ENCODE measurements around the gene NEB. TPM values are rescaled to one million over a fixed set of nuclear protein-coding genes. Genes with fewer than 3 reads are reported as not detected.

Gene NEB
- total RNA-seq, 2 experiments from 2014 or later, result 0.40 to 0.48 TPM

DNA sequence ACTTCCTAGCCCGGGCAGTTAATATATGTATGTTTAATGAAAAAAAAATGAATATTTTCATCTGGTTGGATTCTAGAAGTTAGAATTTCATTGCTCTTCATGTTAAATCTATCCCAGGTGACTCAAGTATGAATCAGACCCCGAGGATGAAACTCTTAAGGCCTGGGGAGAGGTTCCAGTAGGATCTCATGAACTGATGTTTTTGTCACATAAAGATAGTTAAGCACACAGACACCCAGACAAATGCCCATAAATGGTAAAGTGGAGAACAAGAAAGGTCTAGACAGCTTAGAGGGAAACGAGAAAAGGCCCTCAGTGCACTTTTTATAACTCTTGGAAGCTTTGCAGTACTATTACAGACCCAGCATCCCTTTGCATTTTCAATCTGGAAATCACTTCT lies 210.4 kb downstream of the NEB start:
- Mint-ChIP-seq H3K36me3 (ENCODE audit: low read depth) (no peaks in the 10 kb centered on the region), H3K27ac (no peak overlapping the region), H3K4me1 (no peaks in the 10 kb centered on the region), H3K27me3 (no peaks in the 10 kb centered on the region), H3K4me3 (no peak overlapping the region), H3K9me3 (no peaks in the 10 kb centered on the region)
- no peak for DNase-seq
- ChIA-PET POLR2A (no interaction called here), CTCF (no interaction called here)

DNA sequence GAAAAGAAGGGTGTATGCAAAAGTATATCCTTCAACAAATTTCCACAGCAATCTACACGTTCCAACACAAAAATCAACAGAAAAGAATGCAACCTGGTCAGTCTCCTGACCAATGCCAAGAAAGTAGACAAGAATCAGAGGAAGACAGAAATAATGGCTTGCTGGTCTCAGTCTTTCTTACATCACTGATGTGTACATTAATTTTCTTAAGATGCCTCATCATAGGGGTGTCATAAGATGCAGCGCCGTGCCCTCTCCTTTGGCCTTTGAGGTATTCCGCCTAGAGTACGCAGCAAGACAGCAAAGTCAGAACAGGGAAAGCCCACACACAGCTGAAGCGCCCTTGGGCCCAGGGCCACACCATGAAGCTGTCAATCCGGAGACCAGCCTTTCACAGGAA lies 211.7 kb downstream of the NEB start:
- Mint-ChIP-seq H3K27ac (no peak overlapping the region), H3K9me3 (no peaks in the 10 kb centered on the region), H3K36me3 (ENCODE audit: low read depth) (no peaks in the 10 kb centered on the region), H3K4me3 (no peak overlapping the region), H3K4me1 (no peaks in the 10 kb centered on the region), H3K27me3 (no peaks in the 10 kb centered on the region)
- POLR2A ChIA-PET, result no interaction called here
- no peak for DNase-seq
- CTCF ChIA-PET, result no interaction called here

GRCh38 chr2:151520976-151521375 lies 213.3 kb downstream of the NEB start:
- ChIA-PET CTCF (no interaction called here), POLR2A (no interaction called here)
- no peaks in the 10 kb centered on the region for H3K36me3 Mint-ChIP-seq (ENCODE audit: low read depth)
- no peaks in the 10 kb centered on the region for H3K27me3 Mint-ChIP-seq
- no peaks in the 10 kb centered on the region for H3K9me3 Mint-ChIP-seq
- H3K27ac Mint-ChIP-seq, result no peak overlapping the region
- no peak overlapping the region for H3K4me3 Mint-ChIP-seq
- DNase-seq, result no peak
- no peaks in the 10 kb centered on the region for H3K4me1 Mint-ChIP-seq

DNA sequence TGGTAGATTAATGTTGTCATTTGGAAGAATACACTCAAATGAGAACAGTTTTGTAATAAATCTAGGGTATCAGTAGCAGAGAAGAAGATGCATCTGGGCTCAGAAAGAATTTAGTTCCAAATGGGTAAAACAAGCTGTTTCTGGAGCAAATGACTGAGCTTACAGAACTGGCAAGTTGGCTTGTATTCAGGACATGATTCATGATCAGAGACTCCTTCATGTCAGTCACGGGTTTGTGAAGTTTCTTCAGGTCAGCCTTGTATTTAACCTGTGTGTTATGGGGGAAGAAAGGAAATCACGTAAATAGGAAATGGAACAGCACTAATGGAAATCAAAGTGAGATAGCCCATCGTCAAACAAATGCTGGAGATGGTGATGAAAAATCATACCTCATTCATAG lies 215.5 kb downstream of the NEB start:
- H3K27me3 Mint-ChIP-seq, result no peaks in the 10 kb centered on the region
- no peak overlapping the region for H3K4me3 Mint-ChIP-seq
- no peaks in the 10 kb centered on the region for H3K9me3 Mint-ChIP-seq
- no peaks in the 10 kb centered on the region for H3K36me3 Mint-ChIP-seq (ENCODE audit: low read depth)
- H3K27ac Mint-ChIP-seq, result no peak overlapping the region
- no peak for DNase-seq
- POLR2A ChIA-PET, result no interaction called here
- CTCF ChIA-PET, result interaction anchor here (0.8 kb wide), 1 partner anchor 12 kb away, joined by 3 read pairs; no protein-coding TSS in a partner anchor
- H3K4me1 Mint-ChIP-seq, result no peaks in the 10 kb centered on the region

DNA sequence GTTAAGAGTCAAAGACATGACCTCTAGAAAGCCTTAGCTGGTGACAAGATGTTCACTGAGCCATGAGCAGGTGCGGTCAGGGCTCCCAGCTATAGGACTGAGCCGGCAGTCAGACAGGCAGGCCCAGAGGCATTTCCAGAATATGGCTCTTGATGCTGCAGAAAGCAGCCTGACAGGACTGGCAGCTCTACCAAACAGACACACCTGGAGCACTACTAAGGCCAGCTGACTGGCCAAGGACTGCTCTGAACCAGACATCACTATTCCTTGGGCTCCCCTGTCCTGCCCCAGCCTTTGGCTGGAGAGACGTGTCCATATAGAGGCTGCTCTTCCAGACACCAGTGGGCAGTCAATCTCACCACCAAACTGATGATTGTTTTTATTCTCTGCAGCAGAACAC lies 225.8 kb downstream of the NEB start:
- ChIA-PET CTCF (no interaction called here), POLR2A (no interaction called here)
- no peaks in the 10 kb centered on the region for H3K27me3 Mint-ChIP-seq
- no peak overlapping the region for H3K27ac Mint-ChIP-seq
- no peak overlapping the region for H3K4me3 Mint-ChIP-seq
- H3K9me3 Mint-ChIP-seq, result no peaks in the 10 kb centered on the region
- no peaks in the 10 kb centered on the region for H3K4me1 Mint-ChIP-seq
- DNase-seq, result no peak
- no peaks in the 10 kb centered on the region for H3K36me3 Mint-ChIP-seq (ENCODE audit: low read depth)

DNA sequence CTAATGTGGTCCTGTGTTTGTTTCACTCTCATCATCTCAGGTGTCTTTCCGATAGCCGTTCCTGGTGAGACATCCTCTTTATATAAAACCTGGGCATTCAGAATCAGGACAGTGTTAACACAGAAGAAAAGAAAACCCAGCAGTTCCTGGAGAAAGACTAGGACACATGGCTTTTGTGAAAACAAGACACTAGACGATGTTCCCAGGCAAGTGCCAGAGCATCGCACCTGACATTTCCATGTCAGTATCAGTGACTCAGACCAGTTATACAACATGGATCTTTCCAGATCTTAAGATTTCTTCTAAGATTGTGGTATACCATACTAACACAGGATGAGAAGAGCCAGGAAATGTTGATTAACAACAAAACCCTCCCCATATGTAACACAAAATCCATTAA lies 228.1 kb downstream of the NEB start:
- DNase-seq, result no peak
- Mint-ChIP-seq H3K36me3 (ENCODE audit: low read depth) (no peaks in the 10 kb centered on the region), H3K9me3 (no peaks in the 10 kb centered on the region), H3K27me3 (no peaks in the 10 kb centered on the region), H3K4me3 (no peak overlapping the region), H3K4me1 (no peaks in the 10 kb centered on the region), H3K27ac (no peak overlapping the region)
- CTCF ChIA-PET, result interaction anchor here (1.2 kb wide), 1 partner anchor 12 kb away, joined by 3 read pairs; no protein-coding TSS in a partner anchor
- POLR2A ChIA-PET, result no interaction called here

- Mint-ChIP-seq H3K4me3 (no peak overlapping the region), H3K4me1 (no peaks in the 10 kb centered on the region), H3K27ac (no peak overlapping the region), H3K9me3 (no peaks in the 10 kb centered on the region), H3K36me3 (ENCODE audit: low read depth) (peaks cover 2% of the 10 kb centered on the region), H3K27me3 (no peaks in the 10 kb centered on the region)
- ChIA-PET POLR2A (no interaction called here), CTCF (no interaction called here)
- DNase-seq, result no peak
These were observed 236.1 kb downstream of the NEB start for GRCh38 chr2:151498178-151498577.

DNA sequence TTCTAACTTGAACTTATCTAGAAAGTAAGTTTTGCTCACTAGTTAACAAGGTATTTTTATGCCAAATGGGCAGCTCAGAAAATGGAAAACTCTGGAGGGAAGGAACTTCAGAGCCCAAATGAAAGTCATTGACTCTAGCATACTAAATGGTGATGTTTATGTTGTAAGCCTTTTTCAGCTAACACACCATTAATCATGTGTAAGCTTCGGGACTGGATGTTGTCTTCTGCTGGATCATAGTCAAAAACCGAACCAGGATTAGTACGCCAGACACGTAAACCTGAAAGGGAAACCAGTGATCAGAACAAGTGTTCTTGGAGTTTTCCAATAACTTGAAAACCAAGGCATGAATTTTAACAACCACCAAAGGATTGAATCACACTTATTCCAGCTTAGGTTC lies 242.8 kb downstream of the NEB start:
- H3K4me1 Mint-ChIP-seq, result no peaks in the 10 kb centered on the region
- POLR2A ChIA-PET, result no interaction called here

GRCh38 chr2:151490276-151490675 lies 244.0 kb downstream of the NEB start:
- POLR2A ChIA-PET, result no interaction called here
- Mint-ChIP-seq H3K27me3 (no peaks in the 10 kb centered on the region), H3K27ac (no peak overlapping the region), H3K9me3 (no peaks in the 10 kb centered on the region), H3K36me3 (ENCODE audit: low read depth) (peaks cover 16% of the 10 kb centered on the region), H3K4me1 (no peaks in the 10 kb centered on the region), H3K4me3 (no peak overlapping the region)
- no peak for DNase-seq
- CTCF ChIA-PET, result no interaction called here

More for the DNA sequence above, 242.8 kb downstream of the NEB start:
- CTCF ChIA-PET, result no interaction called here
- Mint-ChIP-seq H3K9me3 (no peaks in the 10 kb centered on the region), H3K4me3 (no peak overlapping the region), H3K36me3 (ENCODE audit: low read depth) (peaks cover 8% of the 10 kb centered on the region), H3K27me3 (no peaks in the 10 kb centered on the region), H3K27ac (no peak overlapping the region)
- no peak for DNase-seq

DNA sequence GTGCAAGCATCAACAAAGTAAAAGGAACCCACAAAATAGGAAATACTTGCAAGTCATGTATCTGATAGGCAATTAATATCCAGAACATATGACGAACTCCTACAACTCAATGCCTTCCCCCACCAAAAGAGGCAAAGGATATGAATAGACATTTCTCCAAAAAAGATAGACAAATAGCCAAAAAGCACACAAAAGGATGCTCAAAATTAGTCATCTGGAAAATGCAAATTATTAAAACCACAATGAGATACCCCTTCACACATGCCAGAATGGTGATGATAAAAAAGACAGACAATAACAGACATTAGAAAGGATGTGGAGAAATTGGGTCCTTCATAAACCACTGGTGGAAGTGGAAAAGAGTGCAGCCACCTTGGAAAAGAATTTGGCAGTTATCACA lies 248.2 kb downstream of the NEB start:
- Mint-ChIP-seq H3K4me1 (peaks cover 11% of the 10 kb centered on the region), H3K4me3 (no peak overlapping the region), H3K36me3 (ENCODE audit: low read depth) (peaks cover 48% of the 10 kb centered on the region), H3K27me3 (no peaks in the 10 kb centered on the region), H3K27ac (no peak overlapping the region), H3K9me3 (no peaks in the 10 kb centered on the region)
- ChIA-PET POLR2A (no interaction called here), CTCF (no interaction called here)
- DNase-seq, result no peak

DNA sequence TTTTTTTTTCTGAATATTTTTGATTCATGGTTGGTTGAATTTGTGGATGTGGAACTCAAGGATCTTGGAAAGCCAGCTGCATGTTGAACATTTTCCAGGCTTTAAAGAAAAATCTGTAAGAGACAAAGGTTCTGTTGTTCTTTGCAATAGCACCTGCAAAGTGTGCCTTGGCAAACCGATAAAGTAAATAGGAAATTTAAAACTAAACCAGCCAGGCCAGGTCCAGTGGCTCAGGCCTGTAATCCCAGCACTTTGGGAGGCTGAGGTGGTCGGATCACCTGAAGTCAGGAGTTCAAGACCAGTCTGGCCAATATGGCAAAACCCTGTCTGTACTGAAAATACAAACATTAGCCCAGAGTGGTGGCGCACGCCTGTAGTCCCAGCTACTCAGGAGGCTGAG lies 250.2 kb downstream of the NEB start:
- H3K4me1 Mint-ChIP-seq, result peaks cover 16% of the 10 kb centered on the region

DNA sequence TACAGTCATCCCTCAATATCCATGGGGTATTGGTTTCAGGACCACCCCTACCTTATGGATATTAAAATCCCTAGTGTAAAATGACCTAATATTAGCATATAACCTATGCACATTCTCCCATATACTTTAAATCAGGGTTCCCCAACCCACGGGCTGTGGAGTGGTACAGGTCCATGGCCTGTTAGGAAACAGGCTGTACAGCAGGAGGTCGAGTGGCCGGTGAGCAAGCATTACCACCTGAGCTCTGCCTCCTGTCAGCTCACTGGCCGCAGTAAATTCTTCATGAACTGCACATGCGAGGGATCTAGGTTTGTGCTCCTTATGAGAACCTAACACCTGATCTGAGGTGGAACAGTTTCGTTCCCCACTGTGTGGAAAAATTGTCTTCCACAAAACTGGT lies 250.7 kb downstream of the NEB start:
- H3K36me3 Mint-ChIP-seq (ENCODE audit: low read depth), result peaks cover 62% of the 10 kb centered on the region
- H3K4me3 Mint-ChIP-seq, result no peak overlapping the region
- ChIA-PET CTCF (no interaction called here), POLR2A (no interaction called here)
- peaks cover 16% of the 10 kb centered on the region for H3K4me1 Mint-ChIP-seq
- H3K9me3 Mint-ChIP-seq, result no peaks in the 10 kb centered on the region
- no peaks in the 10 kb centered on the region for H3K27me3 Mint-ChIP-seq
- DNase-seq, result no peak
- H3K27ac Mint-ChIP-seq, result no peak overlapping the region

More for the DNA sequence above, 250.2 kb downstream of the NEB start:
- CTCF ChIA-PET, result interaction anchor here (0.8 kb wide), 1 partner anchor 116 kb away, joined by 4 read pairs; no protein-coding TSS in a partner anchor
- Mint-ChIP-seq H3K36me3 (ENCODE audit: low read depth) (peaks cover 57% of the 10 kb centered on the region), H3K27ac (no peak overlapping the region), H3K4me3 (no peak overlapping the region), H3K9me3 (no peaks in the 10 kb centered on the region), H3K27me3 (no peaks in the 10 kb centered on the region)
- POLR2A ChIA-PET, result no interaction called here
- DNase-seq, result no peak

- peaks cover 16% of the 10 kb centered on the region for H3K4me1 Mint-ChIP-seq
These were observed 252.0 kb downstream of the NEB start for GRCh38 chr2:151482171-151482725.

DNA sequence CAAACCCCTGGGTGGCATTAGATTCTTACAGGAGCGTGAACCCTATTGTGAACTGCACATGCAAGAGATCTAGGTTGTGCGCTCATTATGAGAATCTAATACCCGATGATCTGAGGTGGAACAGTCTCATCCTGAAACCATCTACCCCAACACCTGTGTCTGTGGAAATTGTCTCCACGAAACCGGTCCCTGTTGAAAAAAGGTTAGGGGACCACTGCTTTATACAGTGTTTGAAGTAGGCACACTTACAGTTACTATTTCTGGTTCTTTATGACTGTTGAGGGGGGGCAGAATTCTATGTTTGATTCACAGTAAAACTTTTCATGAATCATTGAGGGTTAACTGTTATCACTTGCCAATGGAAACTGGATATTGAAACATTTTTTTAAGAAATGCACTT lies 252.5 kb downstream of the NEB start:
- H3K27ac Mint-ChIP-seq, result no peak overlapping the region
- no peak for DNase-seq
- peaks cover 16% of the 10 kb centered on the region for H3K4me1 Mint-ChIP-seq
- ChIA-PET CTCF (no interaction called here), POLR2A (no interaction called here)
- H3K27me3 Mint-ChIP-seq, result no peaks in the 10 kb centered on the region
- no peaks in the 10 kb centered on the region for H3K9me3 Mint-ChIP-seq
- H3K4me3 Mint-ChIP-seq, result no peak overlapping the region
- peaks cover 77% of the 10 kb centered on the region for H3K36me3 Mint-ChIP-seq (ENCODE audit: low read depth)

More at GRCh38 chr2:151482171-151482725, 252.0 kb downstream of the NEB start:
- no peak overlapping the region for H3K4me3 Mint-ChIP-seq
- ChIA-PET CTCF (no interaction called here), POLR2A (no interaction called here)
- H3K27ac Mint-ChIP-seq, result no peak overlapping the region
- peaks cover 74% of the 10 kb centered on the region for H3K36me3 Mint-ChIP-seq (ENCODE audit: low read depth)
- no peak for DNase-seq
- no peaks in the 10 kb centered on the region for H3K9me3 Mint-ChIP-seq
- H3K27me3 Mint-ChIP-seq, result no peaks in the 10 kb centered on the region
